ENCODE results near the gene SLC13A2. TPM values are rescaled to one million over a fixed set of nuclear protein-coding genes. Genes with fewer than 3 reads are reported as not detected.

SLC13A2 gene
- total RNA-seq, 1 experiment from 2014 or later = not detected

DNA sequence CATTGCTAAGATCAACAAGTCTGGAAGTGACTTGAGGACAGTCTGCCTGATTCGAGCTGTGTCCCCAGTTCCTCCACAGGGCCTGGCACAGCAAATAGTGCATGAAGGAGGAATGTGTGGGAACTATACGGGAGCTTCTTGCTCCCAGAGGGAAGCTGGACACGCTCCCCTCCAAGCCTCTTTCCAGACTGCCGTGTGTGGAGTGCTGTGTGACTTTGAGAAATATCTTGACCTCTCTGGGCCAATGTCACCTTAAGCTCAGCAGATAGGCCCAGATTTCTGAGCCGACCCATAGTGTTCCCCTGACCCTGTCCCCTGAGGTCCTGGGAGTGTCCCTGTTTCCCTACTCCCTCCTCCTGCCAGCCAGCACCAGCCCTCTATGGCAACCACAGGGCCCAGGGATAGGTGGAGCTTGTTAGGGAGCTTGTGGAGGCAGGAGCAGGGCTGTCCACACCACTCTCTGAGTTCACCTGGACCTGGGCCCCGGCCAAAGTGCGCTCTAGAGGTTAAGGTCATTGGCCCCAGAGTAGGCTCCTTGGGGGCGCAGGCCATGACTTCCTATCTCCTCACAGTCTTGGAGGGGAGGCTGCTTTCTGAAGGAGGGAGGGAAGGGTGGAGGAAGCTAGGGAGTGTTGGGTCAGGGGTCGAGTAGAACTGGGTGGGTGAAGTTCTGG, 26.4 kb downstream of the SLC13A2 start:
- WGBS (ENCODE audit: extremely low coverage, insufficient read length, low lambda C conversion rate) = no CpG with 5 or more reads among the region's 9 CpGs

More for the DNA sequence above, 26.4 kb downstream of the SLC13A2 start:
- Histone ChIP-seq H3K23ac (ENCODE audit: insufficient read length, low read depth, low read length) (no peak overlapping the region), H3K27me3 (ENCODE audit: insufficient read depth, low read length) (no peaks in the 10 kb centered on the region), H3K4me2 (ENCODE audit: insufficient read depth, insufficient read length, low read length) (no peak overlapping the region), H3K14ac (ENCODE audit: insufficient read depth, low read length) (no peak overlapping the region), H2BK12ac (ENCODE audit: insufficient read length, low read depth, low read length) (no peak overlapping the region), H3K79me2 (ENCODE audit: insufficient read depth, low read length) (no peaks in the 10 kb centered on the region), H2AK5ac (ENCODE audit: insufficient read length, low read length) (no peak overlapping the region), H3K9me3 (ENCODE audit: control insufficient read depth, low read depth, low read length) (no peaks in the 10 kb centered on the region), H4K91ac (ENCODE audit: insufficient read length, low read depth, low read length) (no peak overlapping the region), H3K4ac (ENCODE audit: low read depth, low read length) (no peak overlapping the region), H4K8ac (replicated peaks; ENCODE audit: insufficient read length, low read depth, low read length) (no peak overlapping the region), H2BK120ac (ENCODE audit: low read depth, low read length, poor library complexity, severe bottlenecking) (no peak overlapping the region), H2BK5ac (ENCODE audit: insufficient read length, low read length) (no peak overlapping the region), H2BK15ac (ENCODE audit: low read depth, low read length) (no peak overlapping the region), H4K20me1 (ENCODE audit: control insufficient read depth, insufficient read depth, insufficient read length) (no peaks in the 10 kb centered on the region), H3K9ac (ENCODE audit: extremely low read depth, insufficient read length, low read length) (no peak overlapping the region), H3K18ac (ENCODE audit: insufficient read length, low read depth, low read length) (no peak overlapping the region), H3K27ac (ENCODE audit: insufficient read length, low read depth, low read length) (no peak overlapping the region), H2BK20ac (ENCODE audit: low read depth, low read length, poor library complexity, severe bottlenecking) (no peak overlapping the region), H3K4me1 (ENCODE audit: insufficient read depth, low read length) (peaks cover 2% of the 10 kb centered on the region; the same call in 1 of the 2 replicates), H3K56ac (ENCODE audit: insufficient read length, low read depth, low read length) (no peak overlapping the region), H3K79me1 (ENCODE audit: insufficient read depth, low read depth, low read length, poor library complexity, severe bottlenecking) (no peaks in the 10 kb centered on the region), H4K5ac (ENCODE audit: insufficient read length, low read depth, low read length) (no peak overlapping the region), H3K23me2 (ENCODE audit: insufficient read length, low read depth, low read length, poor library complexity, severe bottlenecking) (no peaks in the 10 kb centered on the region), H2AFZ (ENCODE audit: low read length) (no peak overlapping the region), H3T11ph (ENCODE audit: low read length) (no peak overlapping the region)
- peaks cover 3% of the 10 kb centered on the region for H3K27me3 Mint-ChIP-seq (ENCODE audit: low read depth)
- H3K9me3 Mint-ChIP-seq = no peaks in the 10 kb centered on the region
- no peak overlapping the region for H3K4me3 Mint-ChIP-seq
- DNase-seq = no peak
- H3K4me1 Mint-ChIP-seq = peaks cover 18 to 40% of the 10 kb centered on the region in 2 experiments
- TF ChIP-seq, protein P1, sequence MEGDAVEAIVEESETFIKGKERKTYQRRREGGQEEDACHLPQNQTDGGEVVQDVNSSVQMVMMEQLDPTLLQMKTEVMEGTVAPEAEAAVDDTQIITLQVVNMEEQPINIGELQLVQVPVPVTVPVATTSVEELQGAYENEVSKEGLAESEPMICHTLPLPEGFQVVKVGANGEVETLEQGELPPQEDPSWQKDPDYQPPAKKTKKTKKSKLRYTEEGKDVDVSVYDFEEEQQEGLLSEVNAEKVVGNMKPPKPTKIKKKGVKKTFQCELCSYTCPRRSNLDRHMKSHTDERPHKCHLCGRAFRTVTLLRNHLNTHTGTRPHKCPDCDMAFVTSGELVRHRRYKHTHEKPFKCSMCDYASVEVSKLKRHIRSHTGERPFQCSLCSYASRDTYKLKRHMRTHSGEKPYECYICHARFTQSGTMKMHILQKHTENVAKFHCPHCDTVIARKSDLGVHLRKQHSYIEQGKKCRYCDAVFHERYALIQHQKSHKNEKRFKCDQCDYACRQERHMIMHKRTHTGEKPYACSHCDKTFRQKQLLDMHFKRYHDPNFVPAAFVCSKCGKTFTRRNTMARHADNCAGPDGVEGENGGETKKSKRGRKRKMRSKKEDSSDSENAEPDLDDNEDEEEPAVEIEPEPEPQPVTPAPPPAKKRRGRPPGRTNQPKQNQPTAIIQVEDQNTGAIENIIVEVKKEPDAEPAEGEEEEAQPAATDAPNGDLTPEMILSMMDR (conservative IDR thresholded peaks at IDR 0.05) = no peak
- no peak overlapping the region; a peak in 1 of 7 replicates for H3K27ac Mint-ChIP-seq
- H3K36me3 Mint-ChIP-seq (ENCODE audit: insufficient read depth in 1 of 3, low read depth in 3 of 3) = no peaks in the 10 kb centered on the region; a peak in 1 of 7 replicates
